Astrocyte (in vitro differentiated cells and primary cell): ENCODE results near the gene OPCML. TPM values are rescaled to one million over a fixed set of nuclear protein-coding genes. Genes with fewer than 3 reads are reported as not detected.
A peak's percentile ranks its signal among the peaks of the same experiment; 100 is the strongest.

Experiments
- DNase-seq: peaks from one replicate; pipeline ENCODE4 v3.0.0-alpha.2; 2010; ENCODE audit warnings: low read depth
- FAIRE-seq: peaks from 2 replicates; lab custom pipeline; 2011; peaks lifted over from hg19 to GRCh38; lab: Jason Lieb, UNC
- H2AFZ ChIP-seq: 2 replicates; pipeline ENCODE4 v1.6.0; 2012; ENCODE audit warnings: low read depth, low read length, inconsistent platforms
- H3K27ac ChIP-seq: 2 replicates; pipeline ENCODE4 v1.5.1; 2011; ENCODE audit warnings: low read depth, low read length, inconsistent platforms
- H3K27me3 ChIP-seq: 2 replicates; pipeline ENCODE4 v1.6.0; 2011; ENCODE audit warnings: low read length, inconsistent platforms; ENCODE audit not compliant: insufficient read depth
- H3K36me3 ChIP-seq: 2 replicates; pipeline ENCODE4 v1.5.1; 2011; ENCODE audit warnings: low read length, inconsistent platforms; ENCODE audit not compliant: insufficient read depth
- H3K4me1 ChIP-seq: 2 replicates; pipeline ENCODE4 v1.5.1; 2011; ENCODE audit warnings: low read length, inconsistent platforms; ENCODE audit not compliant: insufficient read depth
- H3K4me2 ChIP-seq: 2 replicates; pipeline ENCODE4 v1.6.0; 2012; ENCODE audit warnings: low read length, inconsistent platforms
- H3K4me3 ChIP-seq: 2 replicates; pipeline ENCODE4 v1.5.1; 2011; ENCODE audit warnings: low read depth, mild to moderate bottlenecking, low read length, inconsistent platforms; ENCODE audit not compliant: insufficient read depth
- H3K79me2 ChIP-seq: 2 replicates; pipeline ENCODE4 v1.6.0; 2012; ENCODE audit warnings: mild to moderate bottlenecking, low read length, inconsistent platforms; ENCODE audit not compliant: insufficient read depth
- H3K9ac ChIP-seq: 2 replicates; pipeline ENCODE4 v1.6.0; 2012; ENCODE audit warnings: mild to moderate bottlenecking, low read length, inconsistent platforms
- H3K9me3 ChIP-seq: 2 replicates; pipeline ENCODE4 v1.5.1; 2012; ENCODE audit warnings: low read depth, mild to moderate bottlenecking, low read length, inconsistent platforms; ENCODE audit not compliant: insufficient read depth
- H4K20me1 ChIP-seq: 2 replicates; pipeline ENCODE4 v1.6.0; 2012; ENCODE audit warnings: low read length, inconsistent platforms; ENCODE audit not compliant: insufficient read depth
- H3K27ac Mint-ChIP-seq: one replicate; pipeline ENCODE4 v1.8.0; 2021; ENCODE audit warnings: mild to moderate bottlenecking, mixed read lengths; ENCODE audit not compliant: unreplicated experiment
- H3K27me3 Mint-ChIP-seq: one replicate; pipeline ENCODE4 v1.8.0; 2021; ENCODE audit warnings: low read depth, mixed read lengths; ENCODE audit not compliant: unreplicated experiment
- H3K36me3 Mint-ChIP-seq: one replicate; pipeline ENCODE4 v1.8.0; 2021; ENCODE audit warnings: low read depth, mixed read lengths; ENCODE audit not compliant: unreplicated experiment
- H3K4me1 Mint-ChIP-seq: one replicate; pipeline ENCODE4 v1.8.0; 2021; ENCODE audit warnings: low read depth, mixed read lengths; ENCODE audit not compliant: unreplicated experiment
- H3K4me3 Mint-ChIP-seq: one replicate; pipeline ENCODE4 v1.8.0; 2021; ENCODE audit warnings: mild to moderate bottlenecking, moderate library complexity, mixed read lengths; ENCODE audit not compliant: unreplicated experiment
- H3K9me3 Mint-ChIP-seq: one replicate; pipeline ENCODE4 v1.8.0; 2021; ENCODE audit warnings: mild to moderate bottlenecking, mixed read lengths; ENCODE audit not compliant: unreplicated experiment
- CTCF ChIP-seq: IDR thresholded peaks from 2 replicates; pipeline ENCODE4 v1.5.1; 2011; ENCODE audit warnings: low read depth, mild to moderate bottlenecking, inconsistent platforms, low read length, moderate library complexity; ENCODE audit not compliant: insufficient read depth
- EZH2 ChIP-seq: IDR thresholded peaks from 2 replicates; pipeline ENCODE4 v1.6.1; 2012; ENCODE audit warnings: mild to moderate bottlenecking, low read length, inconsistent platforms; ENCODE audit not compliant: insufficient read depth
- total RNA-seq: library from RNA; stranded (reverse); gene quantifications from 2 replicates; pipeline ENCODE4 v1.2.1, GENCODE V29; 2021

Gene OPCML
- total RNA-seq, 1 donor from 2014 or later: 7.9 TPM

DNA sequence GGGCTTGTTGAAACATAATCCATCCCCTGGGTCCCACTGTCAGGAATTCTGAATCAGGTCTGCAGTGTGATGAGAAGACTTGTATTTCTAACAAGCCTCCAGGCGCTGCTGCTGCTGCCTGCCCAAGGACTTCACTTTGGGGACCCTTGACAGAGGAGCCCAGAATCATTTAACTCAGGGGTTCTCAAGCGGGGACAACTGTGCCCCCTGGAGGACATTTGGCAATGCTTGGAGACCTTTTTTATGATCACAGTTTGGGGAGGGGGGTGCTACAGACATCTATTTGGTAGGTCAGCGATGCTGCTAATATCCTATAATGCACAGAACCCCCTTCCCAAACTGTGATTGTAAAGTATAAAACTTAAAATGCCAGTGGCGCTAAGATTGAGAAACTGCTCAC is 312.8 kb downstream of the OPCML start:
- DNase-seq (no peak), FAIRE-seq (no peak)
- Histone ChIP-seq H3K36me3 (no peaks in the 10 kb centered on the region), H3K4me1 (no peaks in the 10 kb centered on the region), H4K20me1 (no peaks in the 10 kb centered on the region), H3K9ac (no peak overlapping the region), H3K27me3 (no peaks in the 10 kb centered on the region), H3K4me2 (no peak overlapping the region), H3K79me2 (no peaks in the 10 kb centered on the region), H3K9me3 (no peaks in the 10 kb centered on the region), H2AFZ (no peak overlapping the region), H3K27ac (no peak overlapping the region), H3K4me3 (no peak overlapping the region)
- Mint-ChIP-seq H3K4me1 (peaks cover 8% of the 10 kb centered on the region), H3K9me3 (no peaks in the 10 kb centered on the region), H3K36me3 (no peaks in the 10 kb centered on the region), H3K4me3 (no peak overlapping the region), H3K27ac (no peak overlapping the region), H3K27me3 (peaks cover 49% of the 10 kb centered on the region)
- TF ChIP-seq CTCF: no peak
- TF ChIP-seq EZH2: no peak

DNA sequence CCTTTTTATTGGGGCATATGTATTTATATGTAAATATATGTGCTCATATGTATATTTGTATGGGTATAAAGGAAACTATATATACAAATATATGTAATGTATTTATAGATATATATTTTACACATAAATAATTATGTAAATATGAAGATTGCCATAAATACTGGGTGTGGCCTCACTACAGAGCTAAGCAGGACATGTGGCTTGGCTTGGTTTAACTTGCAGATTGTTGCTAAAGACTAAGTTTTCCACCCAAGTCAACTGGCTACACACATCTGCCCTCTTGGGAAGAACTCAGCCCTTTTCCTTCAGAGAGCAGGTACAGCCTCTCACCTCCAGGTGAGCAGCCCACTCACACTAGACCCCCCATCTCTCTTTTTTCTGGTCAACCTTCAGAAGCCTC is 315.5 kb downstream of the OPCML start:
- Mint-ChIP-seq H3K4me1 (peaks cover 8% of the 10 kb centered on the region), H3K27me3 (peaks cover 42% of the 10 kb centered on the region), H3K4me3 (no peak overlapping the region), H3K36me3 (no peaks in the 10 kb centered on the region), H3K9me3 (no peaks in the 10 kb centered on the region), H3K27ac (no peak overlapping the region)
- no peaks in the 10 kb centered on the region for H3K36me3 ChIP-seq
- no peak for FAIRE-seq
- H3K4me1 ChIP-seq: no peaks in the 10 kb centered on the region
- no peak for DNase-seq
- H3K4me3 ChIP-seq: no peak overlapping the region
- H3K4me2 ChIP-seq: no peak overlapping the region
- H3K9ac ChIP-seq: no peak overlapping the region
- H2AFZ ChIP-seq: no peak overlapping the region
- no peaks in the 10 kb centered on the region for H4K20me1 ChIP-seq
- H3K9me3 ChIP-seq: no peaks in the 10 kb centered on the region
- TF ChIP-seq CTCF: no peak
- TF ChIP-seq EZH2: no peak
- H3K79me2 ChIP-seq: no peaks in the 10 kb centered on the region
- no peaks in the 10 kb centered on the region for H3K27me3 ChIP-seq
- H3K27ac ChIP-seq: no peak overlapping the region

DNA sequence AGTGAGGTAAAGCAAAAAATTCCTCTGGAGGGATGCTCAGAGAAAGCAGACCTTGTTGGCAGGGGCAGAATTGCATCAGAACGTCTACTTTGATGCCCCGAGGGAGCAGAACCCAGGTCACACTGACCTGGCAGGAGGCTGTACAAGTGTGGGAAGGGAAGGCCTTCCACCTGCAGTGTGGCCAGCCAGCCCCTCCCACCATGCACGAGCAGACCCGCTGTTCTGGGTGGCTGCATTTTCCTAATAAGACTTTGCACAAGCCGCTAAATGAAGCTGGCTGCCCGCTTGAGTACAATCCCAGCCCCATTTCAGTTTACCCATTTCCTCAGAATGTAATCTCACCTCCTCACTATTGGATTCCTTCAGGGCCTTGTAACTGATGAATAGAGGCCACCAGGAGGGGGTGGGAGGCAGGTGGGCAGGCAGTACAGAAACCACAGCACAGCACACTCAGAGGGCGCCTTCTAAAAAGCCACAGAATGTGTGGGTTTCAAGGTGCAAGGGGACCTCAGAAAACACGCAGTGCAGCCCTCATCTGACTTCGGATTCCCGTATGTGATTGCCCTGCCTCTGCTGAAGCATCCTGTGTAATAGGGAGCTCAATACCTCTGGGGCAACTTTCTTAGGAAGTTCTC is 316.6 kb downstream of the OPCML start:
- no peaks in the 10 kb centered on the region for H4K20me1 ChIP-seq
- Mint-ChIP-seq H3K9me3 (no peaks in the 10 kb centered on the region), H3K27ac (peak overlapping the region; percentile 31), H3K36me3 (no peaks in the 10 kb centered on the region), H3K4me3 (no peak overlapping the region), H3K4me1 (peaks cover 8% of the 10 kb centered on the region), H3K27me3 (peaks cover 49% of the 10 kb centered on the region)
- FAIRE-seq (no peak), DNase-seq (no peak)
- H3K4me3 ChIP-seq: no peak overlapping the region
- H3K9me3 ChIP-seq: no peaks in the 10 kb centered on the region
- no peak overlapping the region for H2AFZ ChIP-seq
- H3K4me1 ChIP-seq: no peaks in the 10 kb centered on the region
- H3K79me2 ChIP-seq: no peaks in the 10 kb centered on the region
- no peaks in the 10 kb centered on the region for H3K27me3 ChIP-seq
- no peak overlapping the region for H3K27ac ChIP-seq
- no peak for TF ChIP-seq CTCF
- TF ChIP-seq EZH2: no peak
- no peaks in the 10 kb centered on the region for H3K36me3 ChIP-seq
- H3K9ac ChIP-seq: no peak overlapping the region
- no peak overlapping the region for H3K4me2 ChIP-seq
